ENCODE measurements around the gene LCN6.

Gene LCN6

DNA sequence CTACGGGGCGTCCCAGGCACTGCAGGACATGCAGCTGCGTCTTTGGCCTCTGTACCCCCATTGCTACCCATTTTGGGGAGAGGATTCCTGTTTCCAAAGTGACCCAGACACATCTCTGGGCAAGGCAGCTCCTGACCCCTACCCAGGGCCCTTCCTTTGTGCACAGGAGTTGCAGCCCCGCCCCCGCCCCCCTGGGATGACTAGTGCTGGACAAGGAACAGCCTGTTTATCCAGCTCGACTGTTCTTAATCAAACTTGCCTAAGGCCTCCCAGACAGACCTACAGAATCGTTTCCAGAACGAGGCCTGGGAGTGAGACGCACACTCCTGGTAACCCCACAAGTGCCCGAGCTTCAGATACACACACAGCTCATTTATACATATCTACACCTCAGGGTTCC lies 22.7 kb downstream of the LCN6 start:
- DNase-seq (ENCODE audit: low read depth, low spot score) = no peak

DNA sequence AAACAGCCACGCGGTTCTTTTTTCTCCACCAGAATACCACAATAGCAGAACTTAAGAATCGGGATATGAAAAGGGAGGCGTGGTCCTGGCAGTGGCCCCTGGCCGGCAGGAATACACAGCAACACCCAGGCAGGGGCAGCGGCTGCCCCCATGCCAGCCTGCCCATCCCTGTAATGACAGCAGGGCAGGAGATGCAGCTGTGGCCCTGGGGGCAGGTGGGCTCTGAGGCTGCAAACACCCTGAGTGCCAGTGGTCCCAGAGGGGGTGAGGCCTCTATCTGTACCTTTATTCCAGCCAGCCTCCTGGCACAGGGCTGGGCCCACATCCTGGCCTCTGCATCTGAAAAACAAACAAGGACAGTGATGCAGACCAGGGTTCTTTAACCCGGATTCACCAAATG lies 23.6 kb downstream of the LCN6 start:
- no peak for DNase-seq (ENCODE audit: low read depth, low spot score)

DNA sequence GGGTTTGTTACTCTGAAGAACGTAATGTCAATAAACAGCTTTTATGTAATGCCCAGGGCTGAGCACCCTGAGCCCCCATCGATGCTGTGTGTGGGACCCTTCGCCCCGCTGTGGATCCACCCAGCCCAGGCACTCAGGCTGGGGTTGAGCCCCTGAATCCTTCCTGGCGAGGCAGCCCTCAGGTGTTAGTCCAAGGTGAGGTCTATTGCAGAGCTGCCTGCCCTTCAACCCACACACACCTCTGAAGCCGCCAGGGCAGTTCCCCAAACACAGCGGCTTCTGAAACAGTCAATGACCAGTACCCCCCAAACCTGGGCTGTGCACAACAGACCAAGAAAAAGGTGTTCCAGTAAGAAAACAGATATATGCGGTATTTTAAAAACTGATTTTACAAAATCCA lies 24.3 kb downstream of the LCN6 start:
- no peak for DNase-seq (ENCODE audit: low read depth, low spot score)

DNA sequence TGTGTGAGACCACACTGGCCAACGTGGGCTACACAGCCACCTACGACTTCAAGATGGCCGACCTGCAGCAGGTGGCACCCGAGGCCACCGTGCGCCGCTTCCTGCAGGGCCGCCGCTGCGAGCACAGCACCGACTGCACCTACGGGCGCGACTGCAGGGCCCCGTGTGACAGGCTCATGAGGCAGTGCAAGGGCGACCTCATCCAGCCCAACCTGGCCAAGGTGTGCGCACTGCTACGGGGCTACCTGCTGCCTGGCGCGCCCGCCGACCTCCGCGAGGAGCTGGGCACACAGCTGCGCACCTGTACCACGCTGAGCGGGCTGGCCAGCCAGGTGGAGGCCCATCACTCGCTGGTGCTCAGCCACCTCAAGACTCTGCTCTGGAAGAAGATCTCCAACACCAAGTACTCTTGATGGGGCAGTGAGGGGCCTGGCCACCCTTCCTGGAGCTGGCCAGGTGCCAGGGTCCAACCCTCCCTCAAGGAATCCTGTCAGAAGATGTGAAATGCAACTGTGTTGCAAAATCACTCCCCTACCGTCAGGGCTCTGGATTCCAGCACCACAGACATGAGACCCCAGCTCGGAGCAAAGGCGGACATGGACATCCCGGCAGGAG lies 24.9 kb downstream of the LCN6 start:
- DNase-seq (ENCODE audit: low read depth, low spot score) = no peak

DNA sequence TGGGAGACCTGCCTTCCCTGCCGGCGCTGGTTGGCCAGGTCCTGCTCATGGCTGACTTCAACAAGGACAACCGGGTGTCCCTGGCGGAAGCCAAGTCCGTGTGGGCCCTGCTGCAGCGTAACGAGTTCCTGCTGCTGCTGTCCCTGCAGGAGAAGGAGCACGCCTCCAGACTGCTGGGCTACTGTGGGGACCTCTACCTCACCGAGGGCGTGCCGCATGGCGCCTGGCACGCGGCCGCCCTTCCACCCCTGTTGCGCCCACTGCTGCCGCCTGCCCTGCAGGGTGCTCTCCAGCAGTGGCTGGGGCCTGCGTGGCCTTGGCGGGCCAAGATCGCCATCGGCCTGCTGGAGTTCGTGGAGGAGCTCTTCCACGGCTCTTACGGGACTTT lies 25.4 kb downstream of the LCN6 start:
- no peak for DNase-seq (ENCODE audit: low read depth, low spot score)

DNA sequence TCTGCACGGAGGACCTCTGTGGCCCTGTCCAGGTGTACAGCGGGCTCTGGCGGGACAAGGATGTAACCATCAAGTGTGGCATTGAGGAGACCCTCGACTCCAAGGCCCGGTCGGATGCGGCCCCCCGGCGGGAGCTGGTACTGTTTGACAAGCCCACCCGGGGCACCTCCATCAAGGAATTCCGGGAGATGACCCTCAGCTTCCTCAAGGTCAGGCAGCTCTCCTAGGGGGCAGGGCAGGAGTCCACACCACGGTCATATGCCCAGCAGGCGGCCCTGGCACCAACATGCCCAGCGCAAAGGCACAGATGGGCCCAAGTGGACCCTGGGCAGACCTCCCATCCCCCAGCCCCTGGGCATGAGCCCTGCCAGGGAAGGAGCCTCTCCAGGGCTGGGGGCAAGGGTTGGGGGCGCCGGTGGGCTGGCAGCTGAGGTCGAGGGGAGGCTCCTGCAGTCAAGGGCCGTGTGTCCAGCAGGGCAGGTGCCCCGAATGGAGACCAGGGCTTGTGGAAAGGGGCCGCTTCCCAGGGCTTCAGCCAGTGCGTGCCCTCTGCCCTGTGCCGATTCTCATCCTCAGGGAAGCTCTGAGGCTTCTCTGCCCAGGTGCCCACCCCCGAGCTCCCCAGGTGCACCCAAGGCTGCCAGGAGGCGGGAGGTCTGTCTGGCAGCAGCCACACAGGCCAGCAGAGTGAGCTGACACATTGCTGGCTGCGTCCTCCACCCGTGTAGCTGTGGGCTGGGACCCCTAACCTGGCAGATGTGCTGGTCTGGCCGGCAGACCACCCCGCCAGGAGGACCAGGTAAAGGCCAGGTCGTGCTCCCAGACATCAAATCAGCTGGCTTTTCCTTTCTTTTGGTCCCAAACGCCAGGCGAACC lies 26.0 kb downstream of the LCN6 start:
- DNase-seq (ENCODE audit: low read depth, low spot score) = no peak

DNA sequence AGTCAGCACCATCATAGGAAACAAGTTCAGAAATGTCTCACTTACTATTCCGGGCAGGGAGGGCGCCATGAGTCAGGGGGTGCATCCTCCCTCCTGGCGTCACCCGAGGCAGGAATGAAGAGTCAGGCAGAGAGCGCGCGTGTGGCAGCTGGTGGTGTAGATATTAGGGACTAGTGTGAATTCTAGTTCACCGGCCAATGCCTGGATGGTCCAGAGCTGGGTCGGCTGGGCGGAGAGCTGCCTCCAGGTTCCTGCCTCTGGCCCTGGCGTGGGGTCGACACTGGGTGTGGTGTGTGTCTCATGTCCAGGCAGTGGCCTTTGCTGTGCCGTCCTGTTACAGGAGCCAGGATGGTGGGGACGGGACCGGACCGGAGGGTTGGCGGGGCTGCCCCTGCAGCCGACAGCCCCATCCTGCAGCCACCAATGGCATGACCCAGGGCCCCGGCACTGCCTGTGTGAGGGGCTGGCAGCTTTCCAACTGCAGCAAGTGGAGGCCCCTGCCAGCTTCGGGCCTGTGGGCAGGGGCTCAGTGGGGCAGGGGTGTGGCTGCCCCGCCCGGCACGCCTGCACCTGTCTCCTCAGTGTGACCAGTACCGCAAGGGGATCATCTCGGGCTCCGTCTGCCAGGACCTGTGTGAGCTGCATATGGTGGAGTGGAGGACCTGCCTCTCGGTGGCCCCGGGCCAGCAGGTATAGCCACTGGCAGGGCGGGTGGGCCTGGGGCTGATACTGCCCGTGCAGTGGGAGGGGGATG lies 26.8 kb downstream of the LCN6 start:
- no peak for DNase-seq (ENCODE audit: low read depth, low spot score)

DNA sequence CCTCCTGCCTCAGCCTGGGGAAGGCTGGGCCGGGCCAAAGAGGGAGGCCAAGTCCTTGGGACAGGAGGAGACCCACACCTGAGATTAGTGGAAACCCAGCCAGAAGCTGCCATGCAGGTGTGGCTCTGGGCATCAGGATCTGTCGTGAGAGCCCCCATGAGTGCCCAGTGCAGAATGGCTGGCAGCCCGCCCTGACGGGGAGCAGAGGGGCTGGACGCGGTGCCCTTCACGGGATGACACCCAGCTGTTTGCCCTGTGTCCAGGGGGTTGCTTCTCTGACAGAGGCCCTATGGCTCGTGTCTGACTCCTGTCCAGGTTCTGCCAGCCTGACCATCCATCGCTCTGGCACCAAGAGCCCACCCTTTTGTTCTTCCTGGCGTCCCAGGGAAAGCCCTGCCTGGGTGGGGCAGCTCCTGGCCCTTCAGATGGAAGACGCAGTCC lies 27.4 kb downstream of the LCN6 start:
- no peak for DNase-seq (ENCODE audit: low read depth, low spot score)

DNA sequence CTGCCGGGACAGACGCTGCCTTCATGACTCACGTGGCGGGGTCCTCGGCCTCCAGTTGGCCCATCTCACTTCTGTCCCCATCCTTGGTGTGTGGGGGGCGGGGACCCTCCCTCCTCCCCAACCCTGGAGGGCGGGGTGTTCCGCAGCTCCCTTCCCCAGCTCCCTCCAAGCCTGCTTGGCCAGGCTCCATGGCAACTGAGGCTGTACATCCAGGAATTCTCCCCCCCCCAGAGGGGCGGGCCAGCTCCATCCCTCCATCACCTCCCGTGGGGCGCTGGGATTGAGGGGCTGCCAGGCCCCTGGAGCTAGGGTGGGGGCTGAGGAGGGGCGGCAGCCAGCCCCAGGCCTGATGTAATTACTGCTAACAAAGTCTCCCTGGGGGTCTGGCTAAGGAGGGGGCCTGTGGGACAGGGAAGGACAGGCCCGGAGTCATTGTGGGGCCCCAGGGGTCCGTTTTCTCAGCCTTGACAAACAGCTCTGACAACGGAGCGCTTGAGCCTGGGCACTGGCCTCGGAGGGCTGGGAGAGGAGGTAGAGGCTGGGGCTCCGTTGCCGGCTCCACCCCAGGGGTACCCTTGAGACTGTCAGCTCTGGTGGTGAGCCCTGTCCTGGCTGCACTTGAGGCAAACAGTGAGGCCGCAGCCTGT lies 28.0 kb downstream of the LCN6 start:
- DNase-seq (ENCODE audit: low read depth, low spot score) = no peak

DNA sequence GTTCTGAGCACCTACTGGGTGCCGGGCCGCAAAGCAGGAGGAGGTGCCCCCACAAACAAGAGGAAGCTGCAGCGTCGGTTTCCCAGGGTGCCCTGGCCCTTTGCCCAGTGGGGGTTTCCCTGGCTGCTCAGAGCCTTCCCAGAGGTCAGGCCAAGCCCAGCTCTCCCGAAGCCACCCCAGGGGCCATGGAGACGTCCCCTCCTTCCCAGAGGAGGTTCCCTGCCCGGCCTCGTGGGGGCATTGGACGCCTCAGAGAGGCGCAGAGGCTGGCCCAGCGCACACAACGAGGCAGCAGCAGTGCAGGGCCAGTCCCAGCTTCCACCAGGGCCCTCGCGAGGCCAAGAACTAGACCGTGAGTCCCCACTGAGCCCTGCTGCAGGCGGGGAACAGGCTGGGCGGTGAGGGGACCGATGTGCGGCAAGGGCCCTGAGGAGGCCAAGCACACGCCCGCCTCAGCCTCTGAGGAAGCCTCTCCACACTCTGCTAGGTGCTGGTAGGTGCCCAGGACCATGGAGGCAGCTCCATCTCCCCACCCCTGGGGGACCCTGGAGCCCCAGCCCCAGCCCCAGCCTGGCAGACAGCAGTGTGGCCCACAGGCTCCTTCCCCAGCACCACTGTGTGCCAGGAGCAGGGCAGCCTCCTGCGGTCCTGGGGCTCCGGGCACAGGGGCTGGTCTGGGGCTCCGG lies 29.0 kb downstream of the LCN6 start:
- no peak for DNase-seq (ENCODE audit: low read depth, low spot score)

DNA sequence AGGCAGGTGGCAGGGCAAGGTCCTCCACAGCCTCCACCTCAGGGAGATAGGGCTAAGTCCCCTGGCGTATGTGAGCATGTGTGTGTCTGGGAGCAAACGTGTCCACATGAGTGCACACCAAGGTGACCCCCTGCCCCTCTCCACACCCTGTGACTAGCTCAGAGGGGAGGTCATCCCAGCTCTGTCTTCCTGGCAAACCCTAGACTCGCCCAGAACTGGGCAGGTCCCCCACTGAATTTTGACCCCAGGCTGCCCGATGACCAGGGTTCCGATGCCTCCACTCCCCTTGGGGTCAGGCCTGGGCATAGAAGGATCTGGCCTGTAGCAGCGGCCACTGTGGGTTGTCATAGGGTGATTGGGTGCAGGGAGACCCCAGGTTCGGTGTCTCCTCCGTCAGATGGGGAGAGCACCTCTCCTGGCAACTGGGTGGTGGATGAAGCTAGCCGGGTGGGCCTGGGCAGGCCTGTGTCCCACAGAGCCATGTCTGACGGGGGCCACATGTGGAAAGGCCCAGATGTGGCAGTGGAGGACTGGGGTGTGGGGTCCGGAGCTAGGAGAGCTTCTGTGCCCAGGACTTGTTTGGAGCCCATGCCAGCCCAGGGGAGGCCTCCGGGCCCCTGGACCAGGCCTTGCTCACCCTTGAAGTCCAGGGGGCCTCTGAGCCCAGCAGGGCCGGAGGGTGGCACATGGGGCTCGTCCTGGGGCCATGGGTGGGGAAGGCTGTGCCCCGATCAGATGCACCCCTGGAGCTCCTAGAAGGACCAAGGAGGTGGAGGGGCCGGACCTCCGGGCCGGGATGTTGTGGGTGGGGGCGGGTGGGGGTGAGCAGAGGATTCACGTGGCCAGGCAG lies 29.8 kb downstream of the LCN6 start:
- no peak for DNase-seq (ENCODE audit: low read depth, low spot score)

DNA sequence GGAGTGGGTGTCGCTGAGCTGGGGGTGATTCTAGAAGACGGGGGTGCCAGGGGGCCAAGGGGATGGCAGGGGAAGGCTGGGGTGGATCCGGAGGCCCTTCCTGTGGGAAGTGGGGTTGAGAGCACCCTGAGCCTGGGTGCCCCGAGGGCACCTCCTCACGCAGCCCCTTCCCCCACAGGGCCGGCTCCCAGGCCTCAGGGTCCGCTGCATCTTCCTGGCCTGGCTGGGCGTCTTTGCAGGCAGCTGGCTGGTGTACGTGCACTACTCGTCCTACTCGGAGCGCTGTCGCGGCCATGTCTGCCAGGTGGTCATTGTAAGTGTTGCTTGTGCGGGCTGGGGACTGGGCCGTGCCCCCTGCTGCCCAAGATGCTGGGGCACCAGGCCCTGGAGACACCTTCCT lies 30.9 kb downstream of the LCN6 start:
- DNase-seq (ENCODE audit: low read depth, low spot score) = no peak

DNA sequence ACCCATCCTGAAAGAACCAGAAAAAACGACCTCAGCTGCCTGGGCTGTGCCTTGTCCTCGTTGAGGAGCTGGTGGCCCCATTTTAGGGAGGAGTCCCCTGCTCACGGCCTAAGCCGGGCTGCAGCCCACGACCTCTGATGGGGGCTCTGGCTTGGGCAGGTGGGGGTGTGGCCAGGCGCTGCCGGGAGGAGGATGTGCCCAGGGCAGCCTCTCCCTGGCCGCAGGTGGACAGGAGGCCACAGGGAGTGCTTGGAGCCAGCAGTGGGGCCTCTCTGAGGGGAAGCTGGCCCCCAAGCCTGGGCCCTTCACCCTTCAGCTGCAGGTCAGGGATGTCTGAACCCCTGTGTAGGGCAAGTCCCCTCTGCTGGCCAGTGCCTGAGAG lies 33.4 kb downstream of the LCN6 start:
- DNase-seq (ENCODE audit: low read depth, low spot score) = no peak

DNA sequence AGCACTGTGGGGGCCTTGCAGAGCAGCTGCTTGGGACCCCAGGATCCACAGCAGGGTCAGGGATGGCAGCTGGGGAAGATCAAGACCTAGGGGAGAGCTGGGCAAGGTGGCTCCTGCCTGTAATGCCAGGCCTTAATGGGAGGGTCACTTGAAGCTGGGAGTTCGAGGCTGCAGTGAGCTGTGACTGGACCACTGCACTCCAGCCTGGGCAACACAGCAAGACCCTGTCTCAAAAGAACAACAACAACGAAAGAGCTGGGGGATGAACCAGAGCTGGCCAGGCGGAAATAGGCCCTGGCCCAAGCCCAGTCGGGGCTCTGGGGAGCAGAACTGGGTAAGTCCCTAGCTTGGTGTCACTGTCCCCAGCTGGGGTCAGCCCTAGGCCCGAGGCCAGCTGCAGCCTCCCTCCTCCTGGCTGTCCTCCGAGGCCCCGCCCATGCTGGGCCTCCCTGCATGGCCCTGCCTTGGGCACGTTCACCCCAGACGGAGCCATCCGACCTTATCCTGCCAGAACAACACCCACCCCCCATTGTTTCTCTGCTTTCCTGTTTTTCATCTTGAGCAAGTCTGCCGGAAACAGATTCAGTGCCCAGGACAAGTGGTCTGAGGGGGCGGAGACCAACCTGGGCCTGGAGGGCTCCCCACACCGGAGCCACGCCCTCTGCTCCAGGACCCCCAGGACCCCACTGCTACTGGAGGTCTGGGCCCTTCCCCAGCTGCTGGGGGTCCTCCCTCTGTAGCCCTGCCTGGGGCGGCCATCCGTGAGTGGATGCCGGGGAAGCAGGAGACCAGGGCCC lies 34.0 kb downstream of the LCN6 start:
- DNase-seq (ENCODE audit: low read depth, low spot score) = no peak

DNA sequence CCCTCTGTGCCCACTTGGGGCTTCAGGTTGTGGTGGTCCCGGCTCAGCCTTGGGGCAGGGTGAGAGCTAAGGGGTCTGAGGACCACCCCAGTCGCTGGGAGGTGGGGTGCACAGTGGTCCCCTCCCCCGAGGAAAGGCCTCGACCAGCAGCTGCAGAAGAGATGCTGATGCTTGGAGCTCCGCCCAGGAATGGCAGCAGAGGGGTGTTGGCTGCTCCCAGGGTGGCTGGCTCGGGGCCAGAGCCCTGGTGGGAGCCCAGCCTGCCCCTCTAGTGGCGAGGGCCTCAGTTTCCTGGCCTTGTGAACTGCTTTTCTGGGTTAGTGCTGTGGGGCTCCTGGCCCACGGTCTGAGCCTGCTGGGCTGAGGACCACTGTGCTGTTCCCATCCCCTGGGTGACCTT lies 34.8 kb downstream of the LCN6 start:
- no peak for DNase-seq (ENCODE audit: low read depth, low spot score)

DNA sequence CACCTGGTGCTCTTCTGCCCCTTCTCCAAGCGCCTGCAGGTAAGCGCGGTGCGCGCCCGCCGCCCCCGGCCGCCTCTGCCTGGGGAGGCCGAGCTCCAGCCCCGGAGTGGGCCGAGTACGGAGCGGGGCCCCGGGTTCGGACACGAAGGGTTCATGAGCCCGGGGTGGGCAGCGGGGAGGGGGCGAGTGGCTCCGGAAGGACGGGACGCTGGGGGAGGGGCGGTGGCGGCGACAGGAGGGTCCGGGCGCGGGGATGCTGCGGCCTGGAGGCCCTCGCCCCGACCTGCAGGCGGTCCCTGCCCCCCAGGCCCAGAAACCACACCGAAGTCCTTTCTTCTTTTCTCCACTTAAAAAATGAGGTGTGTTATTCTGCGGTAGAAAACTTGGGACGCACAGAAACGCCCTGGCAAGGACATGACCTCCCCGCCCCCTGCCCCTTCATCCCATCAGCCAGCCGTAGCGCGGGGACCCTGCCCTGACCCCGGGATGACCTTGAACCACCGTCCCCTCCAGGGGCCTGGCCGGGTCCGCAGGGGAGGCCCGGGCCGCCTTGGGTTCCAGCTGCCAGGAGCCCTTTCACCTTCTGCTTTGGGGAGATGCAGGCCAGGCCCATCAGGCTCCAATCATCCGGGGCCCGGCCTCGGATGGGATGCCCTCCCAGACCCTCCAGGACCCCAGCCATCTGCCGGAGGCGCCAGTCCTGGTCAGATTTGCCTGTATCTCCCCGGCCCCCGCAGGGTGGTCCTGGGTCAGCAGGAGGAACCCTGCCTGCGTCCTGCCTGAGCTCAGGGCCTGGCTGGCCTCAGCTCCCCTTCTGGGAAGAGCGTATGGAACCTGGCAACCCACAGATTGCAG lies 35.4 kb downstream of the LCN6 start:
- DNase-seq (ENCODE audit: low read depth, low spot score) = no peak

DNA sequence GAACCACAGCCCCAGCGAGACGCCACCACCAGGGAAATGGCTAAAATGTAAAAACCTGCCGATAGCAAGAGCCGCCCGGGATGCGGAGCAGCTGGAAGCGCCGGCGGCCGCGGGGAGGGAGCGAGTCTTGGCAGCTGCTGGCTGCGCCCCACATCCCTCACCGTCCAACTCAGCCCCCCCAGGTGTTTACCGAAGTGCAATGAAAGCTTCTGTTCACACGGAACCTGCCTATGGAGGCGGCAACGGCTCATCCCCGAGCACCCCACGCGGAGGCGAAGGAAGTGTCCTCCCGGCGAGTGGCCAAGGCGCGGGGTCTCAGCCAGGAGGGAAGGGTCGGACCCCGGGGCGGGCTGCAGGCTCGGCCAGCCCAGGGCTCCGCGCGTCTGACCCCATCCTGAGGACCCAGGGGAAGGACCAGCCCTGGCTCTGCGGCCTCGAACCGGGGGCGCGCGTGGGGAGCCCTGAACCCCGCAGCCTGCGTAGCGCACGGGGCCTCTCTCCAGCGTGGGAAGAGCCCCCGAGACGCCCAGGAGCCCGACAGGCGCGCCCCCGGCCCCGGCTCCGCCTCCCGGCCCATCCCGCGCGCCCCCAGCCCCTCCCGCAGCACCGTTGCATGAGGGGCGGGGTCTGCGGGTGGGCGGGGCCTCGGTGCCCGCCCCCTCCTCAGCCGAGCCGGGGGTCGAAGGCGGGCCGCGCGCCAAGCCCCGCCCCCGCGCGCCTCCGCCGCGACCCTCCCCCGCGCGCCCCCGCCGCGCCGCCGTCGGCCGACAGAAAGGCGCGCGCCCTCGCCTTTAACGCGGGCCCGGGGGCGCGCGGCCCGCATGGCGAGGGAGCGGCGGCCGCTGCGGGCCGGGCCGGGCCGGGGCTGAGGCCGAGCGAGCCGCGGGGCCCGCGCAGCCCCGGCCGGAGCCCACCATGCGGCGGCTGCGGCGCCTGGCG lies 36.3 kb downstream of the LCN6 start, which contains the start of gene DIPK1B:
TSS of gene DIPK1B (plus strand) at position 822 of the 939 bp plus-strand sequence. CDS start at position 916, 94 bp downstream.
- DNase-seq (ENCODE audit: low read depth, low spot score) = no peak
